HUES48 (cell line): ENCODE measurements around the gene XKR3.
"Not testable (repeated sequence)": the region's sequence is repeated elsewhere in the genome, so short reads cannot be mapped to it uniquely, and the experiment has no call there.

Experiments
- H3K27ac ChIP-seq: one replicate; pipeline ENCODE4 v1.7.0; 2013; ENCODE audit warnings: low read depth, low read length, inconsistent platforms
- H3K27me3 ChIP-seq: 2 replicates; pipeline ENCODE4 v1.6.1; 2013; ENCODE audit warnings: mild to moderate bottlenecking, low read length; ENCODE audit not compliant: control insufficient read depth, insufficient read depth
- H3K36me3 ChIP-seq: 2 replicates; pipeline ENCODE4 v1.6.1; 2013; ENCODE audit warnings: low read length; ENCODE audit not compliant: control insufficient read depth, insufficient read depth
- H3K4me1 ChIP-seq: 2 replicates; pipeline ENCODE4 v1.6.1; 2013; ENCODE audit warnings: mild to moderate bottlenecking, low read length; ENCODE audit not compliant: control insufficient read depth, insufficient read depth
- H3K4me3 ChIP-seq: 2 replicates; pipeline ENCODE4 v1.5.1; 2013; ENCODE audit warnings: mild to moderate bottlenecking, low read depth, low read length
- H3K9ac ChIP-seq: 2 replicates; pipeline ENCODE4 v1.6.1; 2013; ENCODE audit warnings: mild to moderate bottlenecking, low read depth, low read length, moderate library complexity
- H3K9me3 ChIP-seq: 2 replicates; pipeline ENCODE4 v1.6.1; 2013; ENCODE audit warnings: low read length; ENCODE audit not compliant: control insufficient read depth, insufficient read depth

XKR3 gene

DNA sequence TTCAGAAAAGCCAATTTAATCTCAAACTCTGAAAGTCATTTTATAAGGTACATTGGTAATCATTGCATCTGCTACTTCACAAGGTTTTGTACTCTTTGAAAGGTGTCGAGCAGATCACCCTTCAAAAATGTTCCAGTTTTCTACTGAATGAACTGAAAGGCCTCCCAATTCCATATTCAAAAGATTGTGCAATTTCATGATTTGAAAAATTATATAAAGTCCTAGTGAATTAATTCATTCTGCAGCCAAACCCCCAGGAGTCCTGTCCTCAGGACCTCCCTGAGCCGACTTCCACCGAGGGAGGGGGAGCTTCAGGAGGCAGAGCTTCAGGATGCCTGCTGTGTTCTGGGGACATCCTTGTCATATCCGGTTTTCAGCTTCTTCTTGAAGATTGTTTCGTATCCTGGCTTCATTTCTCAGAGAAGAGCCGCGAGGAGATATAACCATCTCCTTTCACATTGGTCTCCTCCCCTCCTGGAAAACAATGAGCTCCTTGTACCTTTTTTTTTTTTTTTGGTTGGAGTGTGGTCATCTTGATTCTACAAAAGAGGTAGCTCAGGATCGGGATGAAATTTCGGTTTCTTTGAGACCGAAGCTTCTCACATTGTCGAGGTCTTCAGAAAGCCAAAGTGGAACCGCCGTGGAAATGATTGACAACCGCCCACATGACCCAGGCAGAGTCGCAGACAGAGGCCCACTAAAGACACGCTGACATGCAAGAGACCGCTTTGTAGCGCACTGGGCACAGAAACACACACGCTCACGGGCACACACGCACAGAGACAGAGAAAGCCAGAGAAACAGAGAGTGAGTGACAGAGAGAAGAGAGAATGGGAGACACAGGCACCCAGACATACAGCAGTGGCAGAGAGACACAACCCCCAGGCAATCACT lies 77.7 kb downstream of the XKR3 start:
- H3K27me3 ChIP-seq, H3K4me1 ChIP-seq, H3K9ac ChIP-seq, H3K27ac ChIP-seq, H3K36me3 ChIP-seq, H3K4me3 ChIP-seq: not testable (repeated sequence)
- H3K9me3 ChIP-seq = peaks cover 71% of the 10 kb centered on the region

DNA sequence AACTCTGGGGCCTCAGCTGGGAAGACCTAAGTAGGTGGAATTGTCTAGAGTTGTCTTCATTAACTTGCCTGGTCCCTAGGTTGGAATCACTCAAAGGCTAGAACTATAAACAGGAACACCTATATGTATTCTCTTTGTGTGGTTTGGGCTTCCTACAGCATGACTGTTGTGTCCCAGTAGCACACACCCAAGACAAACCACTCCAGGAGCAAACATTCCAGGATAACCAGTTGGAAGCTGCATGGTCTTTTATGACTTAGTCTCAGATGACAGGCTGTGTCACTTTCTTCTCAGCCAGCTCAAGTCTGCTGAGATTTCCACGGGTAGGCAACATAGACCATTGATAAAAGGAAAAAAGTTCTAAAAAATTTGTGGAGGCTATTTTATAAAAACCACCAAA lies 90.9 kb downstream of the XKR3 start:
- not testable (repeated sequence) for H3K27me3 ChIP-seq, H3K36me3 ChIP-seq, H3K4me1 ChIP-seq, H3K27ac ChIP-seq, H3K4me3 ChIP-seq, H3K9ac ChIP-seq
- peaks cover 54% of the 10 kb centered on the region for H3K9me3 ChIP-seq
